GM21390 (cell line): ENCODE data around the gene OR6K6.

Experiments
- ATAC-seq: cut with Tn5 transposase; IDR thresholded peaks from one replicate; pipeline ENCODE4 v1.9.1; 2021; ENCODE audit not compliant: unreplicated experiment

The OR6K6 gene

DNA sequence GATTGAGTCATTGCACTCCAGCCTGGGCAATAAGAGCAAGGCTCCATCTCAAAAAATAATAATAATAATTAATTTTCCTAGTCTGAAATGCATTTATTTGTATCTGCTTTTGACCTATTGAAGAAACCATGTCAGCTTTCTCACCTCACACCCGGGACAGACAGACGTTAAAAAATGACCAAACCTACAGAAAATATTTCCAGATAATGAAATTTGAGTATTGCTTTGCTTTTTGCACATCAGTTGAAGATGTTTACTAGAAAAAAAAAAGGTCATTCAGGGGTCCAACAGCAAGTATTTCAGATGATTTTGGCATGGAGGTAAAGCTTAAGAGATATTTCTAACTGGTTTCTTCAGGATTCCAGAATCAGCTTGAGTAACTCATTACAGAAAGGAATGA, at the start of gene OR6K6:
OR6K6 (plus strand) TSS at position 301 of the 400 bp plus-strand sequence. CDS start 168 bp downstream, outside the sequence.
- no peak for ATAC-seq

- no peak for ATAC-seq
These were observed 48.4 kb upstream of the OR6K6 start for GRCh38 chr1:158706096-158706495.

GRCh38 chr1:158711098-158711497, 43.4 kb upstream of the OR6K6 start:
- no peak for ATAC-seq

DNA sequence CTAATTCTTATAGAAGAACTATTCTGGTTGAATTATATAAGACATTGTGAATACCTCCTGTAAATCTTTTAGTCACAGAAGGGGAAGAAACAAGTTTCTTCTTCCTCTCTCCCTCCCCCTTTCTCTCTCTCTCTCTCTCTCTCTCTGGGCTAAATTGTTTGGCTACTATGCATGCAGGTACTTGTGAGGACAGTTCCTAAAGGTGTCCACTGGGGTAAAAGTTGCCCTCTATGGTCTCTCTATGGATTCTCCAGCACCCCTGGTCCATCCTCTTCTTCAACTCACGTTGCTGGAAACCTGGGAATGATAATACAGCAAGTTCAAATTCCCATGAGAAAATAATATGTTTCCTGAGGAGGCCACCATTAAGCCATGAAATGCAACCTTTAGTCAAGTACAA, 39.8 kb upstream of the OR6K6 start:
- no peak for ATAC-seq

- ATAC-seq = no peak
These were observed 38.2 kb upstream of the OR6K6 start for GRCh38 chr1:158716335-158716734.

- ATAC-seq = no peak
These were observed 37.2 kb upstream of the OR6K6 start for GRCh38 chr1:158717344-158717743.

DNA sequence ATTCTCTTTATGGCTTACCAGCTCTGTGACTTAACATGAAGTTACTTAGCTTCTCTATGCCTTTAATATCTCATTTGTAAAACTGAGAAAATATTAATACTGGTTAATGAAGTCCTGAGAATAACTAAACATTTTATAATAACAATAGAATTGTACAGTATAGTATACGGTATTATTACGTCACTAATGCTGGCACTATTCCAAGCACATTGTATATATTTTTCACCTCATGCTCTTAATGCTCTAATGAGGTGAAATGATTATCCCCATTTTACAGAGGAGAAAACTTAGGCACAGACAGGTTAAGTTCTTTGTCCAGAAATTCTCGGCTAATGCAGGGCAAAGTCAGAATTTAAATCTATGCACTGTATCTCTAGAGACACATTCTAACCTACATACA, 34.9 kb upstream of the OR6K6 start:
- no peak for ATAC-seq

GRCh38 chr1:158720620-158721019, 33.9 kb upstream of the OR6K6 start, which contains the start of gene OR6K3:
Gene OR6K3, minus strand, starts transcription at chr1:158720720. Its CDS starts 2,605 bp downstream, at chr1:158718115.
- no peak for ATAC-seq

GRCh38 chr1:158724442-158724841, 30.1 kb upstream of the OR6K6 start:
- ATAC-seq = no peak

DNA sequence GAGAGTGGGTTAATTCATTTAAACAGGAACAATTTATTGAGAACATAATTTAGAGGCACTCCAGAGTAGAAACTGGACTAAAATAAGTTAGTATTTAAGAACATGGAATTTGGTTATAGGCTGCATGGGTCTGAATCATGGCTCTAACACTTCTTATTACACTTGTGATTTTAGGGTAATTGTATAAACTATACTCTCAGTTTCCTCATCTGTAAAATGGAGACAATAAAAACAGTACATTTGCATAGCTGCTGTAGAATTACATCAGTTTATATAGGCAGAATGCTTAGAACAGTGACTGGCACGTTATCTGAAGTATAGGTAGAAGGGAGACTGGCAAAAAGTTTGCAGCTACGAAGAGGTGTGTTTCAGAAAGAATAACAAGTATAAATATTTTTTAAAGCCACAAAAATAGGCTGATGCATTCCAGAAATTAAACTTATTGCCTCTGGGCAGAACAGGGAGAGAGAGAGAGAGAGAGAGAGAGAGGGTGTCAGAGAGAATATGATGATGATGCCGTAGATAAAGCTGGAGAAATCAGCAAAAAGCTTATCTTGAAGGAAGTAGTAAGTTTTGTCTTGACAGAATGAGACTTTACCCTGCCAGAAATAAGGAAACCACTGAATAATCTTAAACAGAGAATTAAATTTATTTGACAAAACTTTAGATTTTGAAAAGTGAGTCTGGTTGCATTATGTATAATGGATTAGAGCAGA, 25.9 kb upstream of the OR6K6 start:
- ATAC-seq = no peak

DNA sequence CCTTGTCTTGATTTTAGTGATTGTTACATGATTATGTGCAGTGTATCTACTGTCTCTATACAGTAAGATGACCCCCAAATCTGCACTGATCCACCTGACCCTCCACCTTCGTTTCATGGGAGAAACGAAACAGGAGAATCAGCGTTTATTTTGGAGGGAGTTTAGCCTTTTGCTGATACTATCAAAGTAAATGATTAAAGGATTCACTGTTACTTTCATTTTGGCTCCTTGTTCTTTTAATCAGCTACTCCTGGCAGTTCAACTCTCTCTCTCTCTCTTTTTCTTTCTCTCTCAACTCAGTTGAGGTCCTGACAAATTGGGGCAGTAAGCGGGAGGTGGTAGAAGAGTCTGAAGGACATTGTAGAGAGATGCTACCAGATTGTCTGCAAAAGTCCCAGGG, 24.1 kb upstream of the OR6K6 start:
- ATAC-seq = no peak

DNA sequence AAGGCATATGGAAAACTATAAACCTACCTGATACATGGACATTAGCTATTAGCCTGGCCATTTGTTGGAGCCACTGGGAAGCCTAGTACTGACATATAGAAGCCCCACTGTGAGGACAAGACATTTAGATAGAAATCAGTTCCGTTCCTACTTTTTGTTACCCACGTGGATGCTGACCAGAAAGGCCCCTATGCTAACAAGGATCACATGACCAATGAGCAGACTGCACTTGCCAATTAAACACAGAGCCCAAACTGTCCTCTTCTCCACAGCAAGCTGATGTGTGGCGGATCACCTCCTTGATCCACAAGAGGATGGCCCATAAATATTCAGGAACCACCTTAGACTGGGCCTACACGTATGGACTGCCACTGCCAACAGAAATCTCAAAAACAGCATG, 22.8 kb upstream of the OR6K6 start:
- ATAC-seq = no peak

DNA sequence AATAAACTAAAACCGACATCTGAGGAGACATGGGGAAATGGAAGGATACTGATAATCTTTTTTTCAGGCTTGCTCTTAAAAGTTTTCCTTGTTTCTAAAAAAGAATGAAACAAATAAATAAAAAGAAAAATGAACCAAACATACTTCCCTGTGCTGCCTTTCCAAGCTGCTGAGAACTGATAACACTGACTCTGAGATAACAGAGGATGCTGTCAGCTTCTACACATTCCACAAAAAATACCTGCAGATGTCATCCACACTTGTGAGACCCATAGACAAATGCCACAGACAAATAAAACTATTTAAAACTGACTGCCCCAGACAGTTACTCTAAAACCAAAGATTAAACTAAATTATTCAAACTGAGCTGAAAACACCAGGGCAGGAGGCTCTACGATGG, 22.0 kb upstream of the OR6K6 start:
- no peak for ATAC-seq

DNA sequence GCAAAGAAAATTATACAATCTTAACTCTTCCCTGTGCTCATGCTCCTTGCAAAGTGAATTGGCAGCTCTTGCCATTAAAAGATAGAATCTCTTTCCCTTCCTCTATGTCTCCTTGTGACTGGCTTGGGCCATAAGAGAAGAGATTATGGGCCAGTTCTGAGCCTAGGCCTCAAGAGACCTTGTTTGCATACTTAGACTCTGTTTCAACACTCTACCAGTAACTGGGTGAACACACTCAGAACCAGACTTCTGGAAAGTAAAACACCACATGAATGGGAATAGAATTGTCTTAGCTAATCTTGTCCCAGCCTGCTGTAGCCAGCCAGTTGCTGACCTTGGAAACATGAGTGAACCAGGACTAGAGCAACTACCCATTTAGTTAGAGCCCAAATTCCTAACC, 18.7 kb upstream of the OR6K6 start:
- ATAC-seq = no peak

- ATAC-seq = no peak
These were observed 2.3 kb upstream of the OR6K6 start for GRCh38 chr1:158752155-158752712.

- no peak for ATAC-seq
These were observed 17.7 kb downstream of the OR6K6 start, which contains the start of gene OR6N1 for GRCh38 chr1:158771950-158772866. Gene OR6N1, minus strand, starts transcription at chr1:158772195. Its CDS starts 5,513 bp downstream, at chr1:158766682.

DNA sequence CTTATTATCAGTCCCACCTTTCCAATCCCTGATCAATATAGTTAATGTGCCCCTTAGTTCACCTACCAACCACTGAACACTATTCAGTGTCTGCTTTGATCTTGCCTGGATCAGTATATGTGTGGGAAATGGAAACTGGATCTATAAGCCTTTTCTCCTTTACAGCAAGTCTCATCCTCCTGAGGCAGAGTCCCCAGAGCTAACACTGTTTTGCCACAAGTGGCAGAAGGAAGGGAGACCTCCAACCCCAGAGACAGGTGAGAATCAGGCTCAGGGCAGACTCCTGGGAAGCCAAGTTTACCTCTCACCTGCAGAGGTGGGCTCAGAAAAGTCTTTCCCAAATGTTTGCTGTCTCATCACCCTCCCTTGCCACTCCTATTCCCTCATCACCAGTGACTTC, 26.6 kb downstream of the OR6K6 start, which contains the start of gene OR6N2:
OR6N2 (minus strand) TSS at position 101 of the 400 bp plus-strand sequence. CDS start 3,569 bp downstream, outside the sequence.
- ATAC-seq = no peak

- ATAC-seq = no peak
These were observed 39.1 kb downstream of the OR6K6 start for GRCh38 chr1:158793604-158794003.

DNA sequence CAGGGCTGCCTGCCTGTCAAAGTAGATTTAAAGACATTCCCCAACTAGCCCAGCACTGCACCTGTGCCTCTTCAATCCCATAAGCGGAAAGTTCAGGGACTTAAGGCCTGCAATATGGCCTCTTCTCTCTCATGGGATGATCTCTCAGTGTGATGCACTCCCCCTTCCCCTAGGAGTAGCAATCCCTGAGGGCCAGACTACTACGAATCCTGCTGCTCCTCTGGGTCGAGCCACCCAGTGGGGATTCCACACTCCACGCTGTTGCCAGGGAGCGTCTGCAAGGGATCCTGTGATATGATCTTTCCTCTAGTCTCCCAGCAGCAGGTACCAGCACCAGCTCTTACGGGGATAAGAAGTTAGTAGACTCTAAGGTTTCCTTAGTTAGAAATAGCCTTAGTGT, 39.7 kb downstream of the OR6K6 start:
- ATAC-seq = no peak

DNA sequence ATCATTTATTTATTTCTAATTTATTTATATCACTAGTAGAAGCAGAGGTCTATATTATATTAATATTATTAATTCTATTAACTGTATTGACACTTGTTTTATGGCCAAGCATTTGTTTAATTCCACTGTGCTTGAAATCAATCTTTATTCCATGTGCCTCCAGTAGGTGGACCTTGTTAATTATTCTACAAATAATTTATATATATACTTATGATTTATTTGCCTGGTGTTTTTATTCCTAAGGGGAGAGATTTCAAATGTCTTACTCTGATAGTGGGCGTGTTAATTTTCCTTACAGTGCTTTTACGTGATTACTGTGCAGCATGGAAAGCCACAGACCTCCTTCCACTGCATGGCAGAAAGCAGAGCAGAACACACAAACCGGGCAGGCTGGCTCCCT, 44.0 kb downstream of the OR6K6 start:
- ATAC-seq = no peak

DNA sequence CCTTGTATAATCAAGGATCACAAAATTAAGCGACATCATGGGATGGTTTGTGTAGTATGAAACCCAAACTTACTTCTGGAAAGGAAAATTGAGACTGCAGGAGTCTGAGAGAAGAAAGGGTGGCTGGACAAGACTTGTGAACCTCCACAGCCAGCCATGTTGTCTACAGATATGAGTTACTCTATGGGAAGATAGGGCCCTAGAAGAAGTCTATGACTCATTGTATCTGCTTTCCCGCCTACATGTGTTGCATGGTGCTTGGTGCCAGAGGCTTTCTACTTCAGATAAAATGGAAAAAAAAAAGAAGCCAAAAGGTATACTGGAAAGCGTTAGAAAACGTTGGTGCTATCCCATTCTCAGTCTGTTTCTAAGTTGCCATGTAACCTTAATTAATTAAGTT, 45.2 kb downstream of the OR6K6 start:
- ATAC-seq = no peak
